ENCODE measurements around the gene DOK6.

- no peak for TF ChIP-seq CTCF (IDR thresholded peaks at IDR 0.05)
- no peak for TF ChIP-seq POLR2A (IDR thresholded peaks at IDR 0.05)
Measured at GRCh38 chr18:69804776-69805501, 404.3 kb downstream of the DOK6 start.

Measured in transverse colon (tissue), 3 donors.